Transverse colon (tissue), 4 donors: ENCODE measurements around the gene DNMT3L. TPM values are rescaled to one million over a fixed set of nuclear protein-coding genes. Genes with fewer than 3 reads are reported as not detected.

ENCODE experiments used
- DNase-seq: peaks from one replicate; pipeline ENCODE4 v3.0.0-alpha.2; 2019
- H3K27ac ChIP-seq, 4 donors: fragments of 200-600 bp; sonication (generic); 2 replicates each; pipeline ENCODE4 v1.5.1; 2016 to 2018; ENCODE audit warnings: inconsistent platforms in 4 of 4
- H3K27me3 ChIP-seq: fragments of 200-600 bp; sonication (generic); 2 replicates; pipeline ENCODE4 v1.5.1; 2017; ENCODE audit warnings: inconsistent platforms
- H3K36me3 ChIP-seq, 4 donors: fragments of 200-600 bp; sonication (generic); 2 replicates each; pipeline ENCODE4 v1.5.1; 2017 to 2019; ENCODE audit warnings: inconsistent platforms in 4 of 4
- H3K4me1 ChIP-seq, 4 donors: fragments of 200-600 bp; sonication (generic); 2 replicates each; pipeline ENCODE4 v1.5.1; 2017 to 2020; ENCODE audit warnings: inconsistent platforms in 4 of 4
- H3K4me3 ChIP-seq, 4 donors: fragments of 200-600 bp; sonication (generic); 1 replicate in 1 of 4; 2 replicates in 3 of 4; pipeline versions ENCODE4 v1.5.1 to v1.6.1; 2017 to 2019; ENCODE audit warnings: inconsistent platforms in 4 of 4
- H3K9me3 ChIP-seq, 2 donors: fragments of 200-600 bp; sonication (generic); 2 replicates each; pipeline ENCODE4 v1.5.1; 2017 to 2019; ENCODE audit warnings: inconsistent platforms in 2 of 2
- CTCF ChIP-seq, 5 experiments: fragments of 200-600 bp in 3 of 5; fragments of 450-650 bp in 2 of 5; sonication (generic) in 3 of 5; IDR thresholded peaks; 1 replicate in 2 of 5; 2 replicates in 3 of 5; pipeline ENCODE4 v1.5.1; 2016 to 2017; ENCODE audit warnings: antibody characterized with exemption in 5 of 5, inconsistent platforms in 3 of 5, mild to moderate bottlenecking in 2 of 5, moderate library complexity in 1 of 5
- EP300 ChIP-seq: sonication (generic); formaldehyde crosslinking; IDR thresholded peaks from one replicate; pipeline ENCODE4 v1.6.1; 2017; ENCODE audit warnings: antibody characterized with exemption, low read depth
- POLR2A ChIP-seq: fragments of 450-650 bp; IDR thresholded peaks from one replicate; pipeline ENCODE4 v1.6.1; 2016; ENCODE audit warnings: antibody characterized with exemption, mild to moderate bottlenecking, moderate library complexity
- POLR2AphosphoS5 ChIP-seq, 3 donors: sonication (generic); formaldehyde crosslinking; IDR thresholded peaks; one replicate each; pipeline ENCODE4 v1.6.1; 2016; ENCODE audit warnings: antibody characterized with exemption in 3 of 3
- WGBS, 2 donors: methylation state at CpG; one replicate each; pipeline ENCODE4 v1.1.5; 2018; ENCODE audit warnings: low coverage in 1 of 2; 5-methylcytosine and 5-hydroxymethylcytosine counted together
- in situ Hi-C, 4 donors: fragments of 200-750 bp; cut with MboI; loops; one replicate each; pipeline versions ENCODE4 v1.15.0 to v1.15.1; 2017; ENCODE audit warnings: low sequenced_read_pairs in 3 of 4, low pct_ligation_motif_present in 1 of 4, low pct_unique_long_range_greater_than_20kb in 1 of 4
- intact Hi-C: fragments of 100-400 bp; cut with DNase I; formaldehyde crosslinking; loops from one replicate; pipeline ENCODE4 v1.15.1; 2023; ENCODE audit warnings: low total_unique reads
- total RNA-seq, 4 donors: library from RNA; depleted of rRNA; stranded (reverse); fragments of >200 nt; gene quantifications; one replicate each; pipeline ENCODE4 v1.1.0, GENCODE V29; 2016

The DNMT3L gene
- total RNA-seq, 4 donors from 2014 or later: not detected

- no peaks in the 10 kb centered on the region for H3K27me3 ChIP-seq
- H3K9me3 ChIP-seq: no peaks in the 10 kb centered on the region
- TF ChIP-seq POLR2AphosphoS5 (IDR thresholded peaks at IDR 0.05) (no peak), CTCF (IDR thresholded peaks at IDR 0.05) (no peak), EP300 (no peak), POLR2A (no peak)
- in situ Hi-C loops (no loop called here), intact Hi-C loops (no loop called here)
- DNase-seq: peak; percentile 51
- no peak overlapping the region for H3K27ac ChIP-seq
- H3K4me1 ChIP-seq: peaks cover 5 to 29% (median 18%) of the 10 kb centered on the region in 4 donors
- no peak overlapping the region for H3K4me3 ChIP-seq
- WGBS, 2 donors: 64% methylated on average over 14 of the region's 26 CpGs; no CpG with 5 or more reads in 1 of the 2 donors
- no peaks in the 10 kb centered on the region for H3K36me3 ChIP-seq
Measured at GRCh38 chr21:44294391-44295162, 32.9 kb upstream of the DNMT3L start.

GRCh38 chr21:44293551-44294231 lies 32.0 kb upstream of the DNMT3L start:
- H3K27ac ChIP-seq: no peak overlapping the region
- in situ Hi-C loops: no loop called here
- intact Hi-C loops: no loop called here
- TF ChIP-seq POLR2AphosphoS5 (IDR thresholded peaks at IDR 0.05) (no peak), EP300 (no peak), POLR2A (no peak)
- DNase-seq: no peak
- no peaks in the 10 kb centered on the region for H3K9me3 ChIP-seq
- H3K36me3 ChIP-seq: no peaks in the 10 kb centered on the region
- H3K4me1 ChIP-seq: peaks cover 0 to 21% (median 13%) of the 10 kb centered on the region in 4 donors
- 79 to 93% methylated on average over 3 to 33 of the region's 33 CpGs for WGBS, 2 donors
- H3K4me3 ChIP-seq: no peak overlapping the region
- H3K27me3 ChIP-seq: no peaks in the 10 kb centered on the region

- Histone ChIP-seq H3K27ac (no peak overlapping the region), H3K27me3 (no peaks in the 10 kb centered on the region), H3K9me3 (no peaks in the 10 kb centered on the region), H3K36me3 (no peaks in the 10 kb centered on the region), H3K4me1 (peaks cover 0 to 19% (median 10%) of the 10 kb centered on the region in 4 donors), H3K4me3 (no peak overlapping the region)
- WGBS, 2 donors: 84% methylated on average over 9 of the region's 15 CpGs; no CpG with 5 or more reads in 1 of the 2 donors
- DNase-seq: no peak
- intact Hi-C loops: no loop called here
- in situ Hi-C loops: no loop called here
- TF ChIP-seq EP300: no peak
- no peak for TF ChIP-seq CTCF (IDR thresholded peaks at IDR 0.05)
- TF ChIP-seq POLR2AphosphoS5 (IDR thresholded peaks at IDR 0.05): no peak
- TF ChIP-seq POLR2A: no peak
Measured at GRCh38 chr21:44292812-44293195, 31.1 kb upstream of the DNMT3L start.

GRCh38 chr21:44291936-44292811 lies 30.5 kb upstream of the DNMT3L start:
- intact Hi-C loops: no loop called here
- H3K36me3 ChIP-seq: no peaks in the 10 kb centered on the region
- no peak overlapping the region for H3K27ac ChIP-seq
- H3K4me3 ChIP-seq: no peak overlapping the region
- H3K9me3 ChIP-seq: no peaks in the 10 kb centered on the region
- H3K27me3 ChIP-seq: peaks cover 5% of the 10 kb centered on the region
- DNase-seq: no peak
- TF ChIP-seq EP300: no peak
- TF ChIP-seq POLR2A: no peak
- no peak for TF ChIP-seq CTCF (IDR thresholded peaks at IDR 0.05)
- TF ChIP-seq POLR2AphosphoS5 (IDR thresholded peaks at IDR 0.05): no peak
- H3K4me1 ChIP-seq: peaks cover 0 to 14% (median 5%) of the 10 kb centered on the region in 4 donors
- in situ Hi-C loops: no loop called here
- WGBS, 2 donors: 53% methylated on average over 21 of the region's 25 CpGs; no CpG with 5 or more reads in 1 of the 2 donors
